A549 (cell line): ENCODE data around the gene TMEM214. TPM values are rescaled to one million over a fixed set of nuclear protein-coding genes. Genes with fewer than 3 reads are reported as not detected.

Experiments used
- ATAC-seq, 2 experiments: fragments of 200-7000 bp in 1 of 2; fragments of >200 bp in 1 of 2; cut with Nextera tagmentation in 1 of 2; cut with Tn5 transposase in 1 of 2; 3 replicates each; pipeline versions ENCODE4 v1.8.0 to v1.9.1; 2018 to 2020; ENCODE audit warnings: mild to moderate bottlenecking in 1 of 2, moderate library complexity in 1 of 2
- CTCF ChIA-PET: fragments of 300-600 bp; sonication (Branson Sonifier 250); formaldehyde crosslinking; extraction: SDS; loops from one replicate; lab custom pipeline; 2021; ENCODE audit warnings: antibody characterized with exemption, inconsistent platforms; lab: Yijun Ruan, JAX
- POLR2A ChIA-PET: fragments of 350-600 bp; formaldehyde crosslinking; extraction: SDS; loops from one replicate; lab custom pipeline; 2021; ENCODE audit warnings: antibody characterized with exemption, inconsistent platforms; lab: Yijun Ruan, JAX
- DNase-seq, 2 experiments: peaks; one replicate each; pipeline versions ENCODE4 v3.0.0 to v3.0.0-alpha.2; 2011 to 2016; ENCODE audit warnings: low read depth in 1 of 2, low spot score in 1 of 2
- FAIRE-seq: peaks from 2 replicates; lab custom pipeline; 2011; peaks lifted over from hg19 to GRCh38; lab: Jason Lieb, UNC
- H3K27ac ChIP-seq, 2 experiments: fragments of >200 bp; sonication (Bioruptor Twin); formaldehyde crosslinking; 3 replicates each; pipeline ENCODE4 v1.5.1; 2016 to 2017
- H3K4me1 ChIP-seq: fragments of >200 bp; sonication (Bioruptor Twin); formaldehyde crosslinking; 3 replicates; pipeline ENCODE4 v1.6.1; 2016
- H3K4me2 ChIP-seq: fragments of >200 bp; sonication (Bioruptor Twin); formaldehyde crosslinking; 3 replicates; pipeline ENCODE4 v1.6.1; 2016
- H3K4me3 ChIP-seq: fragments of >200 bp; sonication (Bioruptor Twin); formaldehyde crosslinking; 3 replicates; pipeline ENCODE4 v1.5.1; 2016
- H3K9me3 ChIP-seq: fragments of >200 bp; sonication (Bioruptor Twin); formaldehyde crosslinking; 3 replicates; pipeline ENCODE4 v1.6.1; 2016
- CBX8 ChIP-seq: fragments of 200-600 bp; sonication (generic); IDR thresholded peaks from 2 replicates; pipeline ENCODE4 v1.6.1; 2016
- CHD2 ChIP-seq: fragments of 150-350 bp; IDR thresholded peaks from 2 replicates; pipeline ENCODE4 v1.6.1; 2014; ENCODE audit warnings: low read length; ENCODE audit not compliant: partially characterized antibody
- CTCF ChIP-seq: fragments of >200 bp; sonication (Bioruptor Twin); formaldehyde crosslinking; IDR thresholded peaks from 3 replicates; pipeline ENCODE4 v1.5.1; 2016
- EP300 ChIP-seq, 2 experiments: fragments of >200 bp; sonication (Bioruptor Twin); formaldehyde crosslinking; IDR thresholded peaks; 2 replicates in 1 of 2; 3 replicates in 1 of 2; pipeline ENCODE4 v1.6.1; 2016 to 2017
- GATA3 ChIP-seq: IDR thresholded peaks from 2 replicates; pipeline ENCODE4 v1.6.1; 2012; ENCODE audit warnings: borderline replicate concordance
- HOXA7 ChIP-seq: fragments of 250-450 bp; sonication (Bioruptor Pico); IDR thresholded peaks from 2 replicates; pipeline ENCODE4 v1.5.0; 2020; ENCODE audit warnings: mild to moderate bottlenecking, moderate library complexity
- KDM5A ChIP-seq: fragments of 200-600 bp; sonication (generic); IDR thresholded peaks from 2 replicates; pipeline ENCODE4 v1.6.1; 2016; ENCODE audit warnings: antibody characterized with exemption, mild to moderate bottlenecking
- MAFK ChIP-seq: fragments of 450-650 bp; IDR thresholded peaks from 2 replicates; pipeline ENCODE4 v1.6.1; 2014; ENCODE audit not compliant: partially characterized antibody
- MAX ChIP-seq: IDR thresholded peaks from 2 replicates; pipeline ENCODE4 v1.6.1; 2012
- MYC ChIP-seq: IDR thresholded peaks from 2 replicates; pipeline ENCODE4 v1.6.1; 2012; ENCODE audit warnings: mild to moderate bottlenecking, inconsistent platforms, low read length, improper control_type of control experiment, borderline replicate concordance
- NFE2L2 ChIP-seq: fragments of 150-350 bp; conservative IDR thresholded peaks from 2 replicates; pipeline ENCODE4 v1.6.1; 2014; ENCODE audit warnings: low read length
- NPAS2 ChIP-seq: fragments of 250-450 bp; sonication (Bioruptor Pico); IDR thresholded peaks from 2 replicates; pipeline ENCODE4 v1.8.0; 2022; ENCODE audit warnings: mild to moderate bottlenecking, moderate library complexity, borderline replicate concordance
- POLR2AphosphoS2 ChIP-seq: conservative IDR thresholded peaks from 2 replicates; pipeline ENCODE4 v1.6.1; 2012; ENCODE audit warnings: low read length, improper control_type of control experiment, inconsistent platforms
- RAD21 ChIP-seq, 2 experiments: fragments of >200 bp in 1 of 2; sonication (Bioruptor Twin) in 1 of 2; formaldehyde crosslinking in 1 of 2; IDR thresholded peaks in 1 of 2; conservative IDR thresholded peaks in 1 of 2; 2 replicates in 1 of 2; 3 replicates in 1 of 2; pipeline ENCODE4 v1.6.1; 2012 to 2018; ENCODE audit warnings: inconsistent platforms in 1 of 2
- SMC3 ChIP-seq: fragments of >200 bp; sonication (Bioruptor Twin); formaldehyde crosslinking; IDR thresholded peaks from 3 replicates; pipeline ENCODE4 v1.6.1; 2018; ENCODE audit warnings: inconsistent platforms
- TFCP2L1 ChIP-seq: fragments of 250-450 bp; sonication (Bioruptor Pico); IDR thresholded peaks from 2 replicates; pipeline ENCODE4 v1.5.0; 2021; ENCODE audit warnings: mild to moderate bottlenecking
- ZFP36 ChIP-seq: fragments of 450-650 bp; IDR thresholded peaks from 2 replicates; pipeline ENCODE4 v1.6.1; 2014; ENCODE audit warnings: borderline replicate concordance; ENCODE audit not compliant: partially characterized antibody
- WGBS: methylation state at CpG from one replicate; pipeline ENCODE4 v1.1.6; 2017; ENCODE audit errors: missing lambda C conversion rate; 5-methylcytosine and 5-hydroxymethylcytosine counted together
- polyA plus RNA-seq, 4 experiments: library from polyadenylated mRNA; depleted of rRNA in 3 of 4; stranded (reverse); fragments of >200 nt; fragmentation: RNase III in 1 of 4; extraction: RNeasy Plus Mini Kit Qiagen cat#74134 plus additional on column Dnase treatment in 1 of 4; gene quantifications; 2 replicates in 3 of 4; 3 replicates in 1 of 4; pipeline ENCODE4 v1.2.3, GENCODE V29; 2011 to 2017

The TMEM214 gene
- polyA plus RNA-seq, 2 of the 4 experiments (the other 2 are of a cell fraction): 54.3 to 74.9 TPM

- Histone ChIP-seq H3K4me2 (peak overlapping the region; percentile 51), H3K9me3 (no peaks in the 10 kb centered on the region), H3K4me3 (no peak overlapping the region), H3K27ac (peak overlapping the region; percentile 60 to 79), H3K4me1 (peaks cover 30% of the 10 kb centered on the region)
- DNase-seq (no peak), FAIRE-seq (no peak), ATAC-seq (no peak)
- ChIA-PET CTCF (interaction anchor here (1.0 to 12.2 kb wide), 8 partner anchors 12 to 165 kb away, joined by 3 to 758 read pairs (median 5); partner anchors contain the start of genes DPYSL5 and MAPRE3), POLR2A (no interaction called here)
- TF ChIP-seq GATA3 (peak; percentile 22; the same call in 1 of the 2 replicates), CHD2 (no peak)
- WGBS: 92% methylated on average over 3 of the region's 3 CpGs
These were observed 22.6 kb upstream of the TMEM214 start for GRCh38 chr2:27010139-27010538.

- Histone ChIP-seq H3K4me2 (no peak overlapping the region), H3K4me3 (no peak overlapping the region), H3K27ac (peak overlapping the region in 1 of 2 experiments; percentile 86; a peak in 3 of 6 replicates), H3K9me3 (no peaks in the 10 kb centered on the region), H3K4me1 (peaks cover 47% of the 10 kb centered on the region)
- ChIA-PET CTCF (interaction anchor here (1.7 to 12.2 kb wide), 7 partner anchors 7 to 408 kb away, joined by 4 to 758 read pairs (median 58); partner anchors contain the start of genes DPYSL5, MAPRE3 and TMEM214), POLR2A (no interaction called here)
- FAIRE-seq (no peak), ATAC-seq (no peak), DNase-seq (no peak)
- TF ChIP-seq MAX: no peak
- WGBS: 89% methylated on average over 4 of the region's 4 CpGs
These were observed 19.0 kb upstream of the TMEM214 start for GRCh38 chr2:27013738-27014137.

GRCh38 chr2:27014771-27015433, 17.9 kb upstream of the TMEM214 start:
- Histone ChIP-seq H3K4me1 (peaks cover 40% of the 10 kb centered on the region), H3K27ac (peak overlapping the region; percentile 77 to 86), H3K4me3 (no peak overlapping the region), H3K4me2 (no peak overlapping the region; the same call in 2 of the 3 replicates), H3K9me3 (no peaks in the 10 kb centered on the region)
- ATAC-seq (peak in 1 of 2 experiments; percentile 9; a peak in 1 of 6 replicates), DNase-seq (no peak), FAIRE-seq (no peak)
- ChIA-PET POLR2A (no interaction called here), CTCF (interaction anchor here (0.7 to 12.2 kb wide), 12 partner anchors 8 to 169 kb away, joined by 3 to 758 read pairs (median 38); partner anchors contain the start of genes DPYSL5, MAPRE3 and TMEM214)
- 94% methylated on average over 7 of the region's 8 CpGs for WGBS
- TF ChIP-seq POLR2AphosphoS2 (no peak), HOXA7 (CRISPR knock-in tag) (no peak), EP300 (IDR thresholded peaks at IDR 0.05) (no peak), KDM5A (no peak), NFE2L2 (no peak), CBX8 (no peak), CTCF (no peak), TFCP2L1 (no peak), SMC3 (no peak), NPAS2 (CRISPR knock-in tag) (no peak), ZFP36 (no peak), MYC (no peak), MAFK (no peak)

- peak overlapping the region; percentile 77 to 86 for H3K27ac ChIP-seq
- CTCF ChIA-PET: interaction anchor here (0.6 to 12.2 kb wide), 60 partner anchors 9 to 1857 kb away, joined by 3 to 758 read pairs (median 5); partner anchors contain the start of genes AGBL5, DPYSL5, KHK and MAPRE3
- FAIRE-seq: no peak
- peaks cover 40% of the 10 kb centered on the region for H3K4me1 ChIP-seq
- 68% methylated on average over 3 of the region's 3 CpGs for WGBS
- POLR2A ChIA-PET: interaction anchor here (0.5 to 1.1 kb wide), 5 partner anchors 34 to 171 kb away, joined by 3 to 6 read pairs (median 4); no protein-coding TSS in a partner anchor
- H3K4me3 ChIP-seq: no peak overlapping the region
- H3K4me2 ChIP-seq: no peak overlapping the region
- TF ChIP-seq SMC3: peak; percentile 98
- TF ChIP-seq KDM5A: no peak
- TF ChIP-seq CTCF: peak; percentile 96
- peak; percentile 97 to 98 for TF ChIP-seq RAD21 (conservative IDR thresholded peaks at IDR 0.05 in 1 of 2, IDR thresholded peaks at IDR 0.05 in 1 of 2)
- no peak for TF ChIP-seq MYC
- no peak for TF ChIP-seq MAFK
- TF ChIP-seq, all 56 proteins: peak for 3
- ATAC-seq: peak; percentile 54 to 77; a peak in 4 of 6 replicates
- no peaks in the 10 kb centered on the region for H3K9me3 ChIP-seq
- DNase-seq: peak; percentile 79 to 81
These were observed 15.9 kb upstream of the TMEM214 start for GRCh38 chr2:27016801-27017325.
